Measurements from ENCODE around the gene LSMEM2.
A peak's percentile ranks its signal among the peaks of the same experiment; 100 is the strongest.
"Not testable (repeated sequence)": the region's sequence is repeated elsewhere in the genome, so short reads cannot be mapped to it uniquely, and the experiment has no call there.

The LSMEM2 gene

GRCh38 chr3:50278880-50279224 lies at the start of gene LSMEM2:
TSS of gene LSMEM2 (plus strand) at chr3:50279087. CDS start at chr3:50279114, 27 bp downstream.
- no peak for DNase-seq

GRCh38 chr3:50229490-50229889 lies 49.4 kb upstream of the LSMEM2 start:
- DNase-seq: no peak

GRCh38 chr3:50230104-50230793 lies 48.6 kb upstream of the LSMEM2 start:
- DNase-seq: no peak

GRCh38 chr3:50230794-50231125 lies 48.1 kb upstream of the LSMEM2 start:
- DNase-seq: no peak

GRCh38 chr3:50231581-50231980 lies 47.3 kb upstream of the LSMEM2 start:
- no peak for DNase-seq

GRCh38 chr3:50232303-50232702 lies 46.6 kb upstream of the LSMEM2 start:
- no peak for DNase-seq

- no peak for DNase-seq
These were observed 45.7 kb upstream of the LSMEM2 start for GRCh38 chr3:50233176-50233575.

- peak; percentile 98 for DNase-seq
These were observed 43.0 kb upstream of the LSMEM2 start, which contains the start of gene GNAI2 for GRCh38 chr3:50235716-50236483. TSS of gene GNAI2 (plus strand) at chr3:50236204. CDS start at chr3:50236336, 132 bp downstream.

- no peak for DNase-seq
These were observed 42.3 kb upstream of the LSMEM2 start for GRCh38 chr3:50236484-50237132.

GRCh38 chr3:50237133-50237651 lies 41.7 kb upstream of the LSMEM2 start:
- DNase-seq: peak; percentile 70

- peak; percentile 92 for DNase-seq
These were observed 40.9 kb upstream of the LSMEM2 start for GRCh38 chr3:50237754-50238548.

GRCh38 chr3:50238549-50239026 lies 40.3 kb upstream of the LSMEM2 start:
- no peak for DNase-seq

GRCh38 chr3:50239649-50240048 lies 39.2 kb upstream of the LSMEM2 start:
- DNase-seq: no peak

- no peak for DNase-seq
These were observed 37.7 kb upstream of the LSMEM2 start for GRCh38 chr3:50241163-50241562.

- no peak for DNase-seq
These were observed 37.0 kb upstream of the LSMEM2 start for GRCh38 chr3:50241713-50242380.

- peak; percentile 61 for DNase-seq
These were observed 36.5 kb upstream of the LSMEM2 start for GRCh38 chr3:50242381-50242770.

- DNase-seq: peak; percentile 65
These were observed 35.9 kb upstream of the LSMEM2 start for GRCh38 chr3:50242851-50243542.

GRCh38 chr3:50243543-50243895 lies 35.4 kb upstream of the LSMEM2 start:
- no peak for DNase-seq

- not testable (repeated sequence) for DNase-seq
These were observed 34.1 kb upstream of the LSMEM2 start for GRCh38 chr3:50244813-50245212.

- DNase-seq: no peak
These were observed 33.6 kb upstream of the LSMEM2 start for GRCh38 chr3:50245251-50245745.

- peak; percentile 100 for DNase-seq
These were observed 32.9 kb upstream of the LSMEM2 start for GRCh38 chr3:50245831-50246516.

Data from activated CD8-positive, alpha-beta memory T cell treated with anti-CD3 and anti-CD28 coated beads for 24 hours (primary cell).